ENCODE measurements around the gene HNRNPF. TPM values are rescaled to one million over a fixed set of nuclear protein-coding genes. Genes with fewer than 3 reads are reported as not detected.

Gene HNRNPF
- total RNA-seq, 2 experiments from 2014 or later = 442 to 445 TPM

DNA sequence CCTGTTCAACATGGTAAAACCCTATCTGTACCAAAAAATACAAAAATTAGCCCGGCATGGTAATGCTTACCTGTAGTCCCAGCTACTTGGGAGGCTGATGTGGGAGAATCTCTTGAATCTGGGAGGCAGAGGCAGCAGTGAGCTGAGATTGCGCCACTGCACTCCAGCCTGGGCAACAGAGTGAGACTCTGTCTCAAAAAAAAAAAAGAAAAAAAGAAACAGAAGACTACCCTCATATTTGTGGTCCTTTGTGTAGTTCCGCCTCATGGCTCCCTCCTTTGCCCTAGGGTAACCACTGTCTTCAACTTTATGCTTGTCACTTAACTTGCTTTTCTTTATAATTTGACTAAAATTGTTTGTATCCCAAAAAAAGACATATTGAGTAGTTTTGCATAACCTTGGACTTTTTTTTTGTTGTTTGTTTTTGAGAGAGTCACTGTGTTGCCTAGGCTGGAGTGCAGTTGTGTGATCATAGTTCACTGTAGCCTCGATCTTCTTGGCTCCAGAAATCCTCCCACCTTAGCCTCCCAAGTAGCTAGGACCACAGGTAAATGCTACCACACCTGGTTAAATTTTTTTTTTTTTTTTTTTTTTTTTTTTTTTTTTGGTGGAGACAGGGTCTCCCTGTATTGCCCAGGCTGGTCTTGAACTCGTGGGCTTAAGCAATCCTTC lies 31.6 kb upstream of the HNRNPF start:
- DNase-seq = no peak
- no peak overlapping the region for H3K4me3 Mint-ChIP-seq
- H3K27me3 Mint-ChIP-seq = no peaks in the 10 kb centered on the region
- TF ChIP-seq, protein P1, sequence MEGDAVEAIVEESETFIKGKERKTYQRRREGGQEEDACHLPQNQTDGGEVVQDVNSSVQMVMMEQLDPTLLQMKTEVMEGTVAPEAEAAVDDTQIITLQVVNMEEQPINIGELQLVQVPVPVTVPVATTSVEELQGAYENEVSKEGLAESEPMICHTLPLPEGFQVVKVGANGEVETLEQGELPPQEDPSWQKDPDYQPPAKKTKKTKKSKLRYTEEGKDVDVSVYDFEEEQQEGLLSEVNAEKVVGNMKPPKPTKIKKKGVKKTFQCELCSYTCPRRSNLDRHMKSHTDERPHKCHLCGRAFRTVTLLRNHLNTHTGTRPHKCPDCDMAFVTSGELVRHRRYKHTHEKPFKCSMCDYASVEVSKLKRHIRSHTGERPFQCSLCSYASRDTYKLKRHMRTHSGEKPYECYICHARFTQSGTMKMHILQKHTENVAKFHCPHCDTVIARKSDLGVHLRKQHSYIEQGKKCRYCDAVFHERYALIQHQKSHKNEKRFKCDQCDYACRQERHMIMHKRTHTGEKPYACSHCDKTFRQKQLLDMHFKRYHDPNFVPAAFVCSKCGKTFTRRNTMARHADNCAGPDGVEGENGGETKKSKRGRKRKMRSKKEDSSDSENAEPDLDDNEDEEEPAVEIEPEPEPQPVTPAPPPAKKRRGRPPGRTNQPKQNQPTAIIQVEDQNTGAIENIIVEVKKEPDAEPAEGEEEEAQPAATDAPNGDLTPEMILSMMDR (IDR thresholded peaks at IDR 0.05) = no peak
- intact Hi-C loops (cut with micrococcal nuclease) = no loop called here
- H3K36me3 Mint-ChIP-seq (ENCODE audit: low read depth) = peaks cover 6% of the 10 kb centered on the region
- ATAC-seq = no peak
- no peak overlapping the region for H3K27ac Mint-ChIP-seq
- ChIA-PET CTCF (interaction anchor here (1.0 kb wide), 1 partner anchor 13 kb away, joined by 3 read pairs; no protein-coding TSS in a partner anchor), POLR2A (interaction anchor here (1.2 to 1.5 kb wide), 2 partner anchors 9 to 35 kb away, joined by 3 read pairs; no protein-coding TSS in a partner anchor)
- H3K9me3 Mint-ChIP-seq = no peaks in the 10 kb centered on the region
- peaks cover 9% of the 10 kb centered on the region for H3K4me1 Mint-ChIP-seq (ENCODE audit: low read depth)

DNA sequence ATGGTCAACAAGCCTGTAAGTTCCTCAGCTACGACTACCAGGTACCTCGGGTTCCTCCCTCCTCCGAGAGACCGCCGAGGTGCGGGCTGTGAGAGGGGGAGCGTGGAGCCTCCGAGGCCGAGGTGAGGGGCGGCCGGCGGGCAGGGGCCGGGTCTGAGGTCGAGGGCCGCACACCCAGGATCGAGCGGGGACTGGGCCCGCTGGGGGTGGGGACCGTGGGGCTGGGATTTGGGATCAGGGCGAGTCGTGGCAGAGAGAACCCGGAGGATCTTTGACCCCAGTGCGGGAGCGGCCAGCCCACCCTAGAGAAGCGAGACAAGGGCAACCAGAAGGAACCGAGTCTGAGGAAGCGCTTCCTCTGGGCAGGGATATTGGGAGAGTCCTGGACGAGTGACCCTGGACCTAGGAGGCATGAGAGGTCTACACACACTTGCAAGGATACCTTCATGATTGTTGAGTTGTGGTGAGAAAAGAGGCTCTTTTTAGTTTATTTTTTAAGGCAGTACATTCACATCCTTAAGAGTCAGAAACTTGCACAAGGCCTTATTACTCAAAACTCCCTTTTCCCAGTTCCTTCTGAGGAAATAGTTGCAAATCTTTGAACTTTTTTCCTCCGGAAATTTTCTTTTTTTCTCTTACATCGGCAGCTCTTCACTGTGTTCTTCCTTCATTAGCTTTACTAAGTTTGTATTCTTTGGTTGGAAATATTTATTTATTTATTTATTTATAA lies 28.3 kb upstream of the HNRNPF start:
- ChIA-PET CTCF (interaction anchor here (1.4 kb wide), 1 partner anchor 17 kb away, joined by 5 read pairs; no protein-coding TSS in a partner anchor), POLR2A (interaction anchor here (1.0 to 2.4 kb wide), 12 partner anchors 10 to 43 kb away, joined by 3 to 10 read pairs (median 5); no protein-coding TSS in a partner anchor)
- H3K9me3 Mint-ChIP-seq = no peaks in the 10 kb centered on the region
- H3K27me3 Mint-ChIP-seq = no peaks in the 10 kb centered on the region
- ATAC-seq = no peak
- H3K27ac Mint-ChIP-seq = peak overlapping the region; percentile 81
- peaks cover 11% of the 10 kb centered on the region for H3K4me1 Mint-ChIP-seq (ENCODE audit: low read depth)
- intact Hi-C loops (cut with micrococcal nuclease) = no loop called here
- peak overlapping the region; percentile 90 for H3K4me3 Mint-ChIP-seq
- peaks cover 8% of the 10 kb centered on the region for H3K36me3 Mint-ChIP-seq (ENCODE audit: low read depth)
- no peak for DNase-seq
- TF ChIP-seq, protein P1 (IDR thresholded peaks at IDR 0.05) = no peak

DNA sequence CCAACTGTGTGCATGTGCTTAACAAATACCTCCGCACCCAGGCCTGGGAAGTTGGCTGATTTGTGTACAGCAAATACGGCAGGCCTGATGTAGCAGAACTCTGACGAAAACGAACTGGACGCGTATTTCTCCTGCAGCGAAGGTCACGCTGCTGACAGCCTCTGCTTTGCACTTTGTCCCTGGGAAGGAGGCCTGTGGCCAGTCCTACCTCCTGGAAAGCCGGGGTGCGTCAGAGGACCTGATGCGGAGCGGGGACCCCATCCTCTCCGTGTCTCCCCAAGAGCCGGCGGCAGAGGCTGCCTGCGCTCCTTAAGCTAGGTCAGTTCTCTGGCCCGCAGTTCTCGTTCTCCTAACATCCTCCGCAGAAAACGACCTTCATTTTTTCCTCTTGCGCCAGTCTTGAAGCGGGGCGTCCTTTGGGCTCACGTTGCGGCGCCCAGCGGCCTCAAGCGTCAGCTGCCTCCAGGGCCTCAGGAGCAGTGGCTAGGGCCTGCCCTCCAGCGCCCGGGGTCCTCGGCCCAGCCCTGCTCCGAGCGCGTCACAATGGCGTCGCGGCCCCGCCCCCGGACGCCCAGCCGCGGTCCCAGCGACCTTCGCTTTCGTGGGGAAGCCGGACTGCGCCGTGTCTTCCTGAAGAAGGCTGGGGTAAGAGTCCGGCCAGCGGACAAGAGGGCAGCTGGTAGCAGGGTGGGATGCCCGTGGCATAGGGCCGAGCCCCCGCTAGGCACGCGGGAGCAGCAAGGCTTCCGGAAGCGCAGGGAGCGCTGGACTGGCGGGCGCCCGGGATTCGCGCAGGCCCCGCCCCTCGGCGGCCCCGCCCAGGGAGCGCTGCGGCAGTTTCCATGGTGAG lies 27.5 kb upstream of the HNRNPF start, which contains the start of gene ZNF487:
TSS of gene ZNF487 (plus strand) at position 821 of the 850 bp plus-strand sequence. CDS start 38,703 bp downstream, outside the sequence.
- H3K27me3 Mint-ChIP-seq = no peaks in the 10 kb centered on the region
- TF ChIP-seq, protein P1 (IDR thresholded peaks at IDR 0.05) = no peak
- intact Hi-C loops (cut with micrococcal nuclease) = no loop called here
- H3K36me3 Mint-ChIP-seq (ENCODE audit: low read depth) = peaks cover 8% of the 10 kb centered on the region
- peak within 1 kb of the TSS; percentile 97 for H3K27ac Mint-ChIP-seq
- H3K4me1 Mint-ChIP-seq (ENCODE audit: low read depth) = peaks cover 11% of the 10 kb centered on the region
- ChIA-PET POLR2A (interaction anchor here (0.9 to 2.4 kb wide), 14 partner anchors 9 to 42 kb away, joined by 3 to 10 read pairs (median 4); no protein-coding TSS in a partner anchor), CTCF (interaction anchor here (1.4 kb wide), 1 partner anchor 17 kb away, joined by 5 read pairs; no protein-coding TSS in a partner anchor)
- H3K4me3 Mint-ChIP-seq = peak within 1 kb of the TSS; percentile 90
- ATAC-seq (peak; percentile 95), DNase-seq (peak; percentile 90)
- H3K9me3 Mint-ChIP-seq = no peaks in the 10 kb centered on the region

DNA sequence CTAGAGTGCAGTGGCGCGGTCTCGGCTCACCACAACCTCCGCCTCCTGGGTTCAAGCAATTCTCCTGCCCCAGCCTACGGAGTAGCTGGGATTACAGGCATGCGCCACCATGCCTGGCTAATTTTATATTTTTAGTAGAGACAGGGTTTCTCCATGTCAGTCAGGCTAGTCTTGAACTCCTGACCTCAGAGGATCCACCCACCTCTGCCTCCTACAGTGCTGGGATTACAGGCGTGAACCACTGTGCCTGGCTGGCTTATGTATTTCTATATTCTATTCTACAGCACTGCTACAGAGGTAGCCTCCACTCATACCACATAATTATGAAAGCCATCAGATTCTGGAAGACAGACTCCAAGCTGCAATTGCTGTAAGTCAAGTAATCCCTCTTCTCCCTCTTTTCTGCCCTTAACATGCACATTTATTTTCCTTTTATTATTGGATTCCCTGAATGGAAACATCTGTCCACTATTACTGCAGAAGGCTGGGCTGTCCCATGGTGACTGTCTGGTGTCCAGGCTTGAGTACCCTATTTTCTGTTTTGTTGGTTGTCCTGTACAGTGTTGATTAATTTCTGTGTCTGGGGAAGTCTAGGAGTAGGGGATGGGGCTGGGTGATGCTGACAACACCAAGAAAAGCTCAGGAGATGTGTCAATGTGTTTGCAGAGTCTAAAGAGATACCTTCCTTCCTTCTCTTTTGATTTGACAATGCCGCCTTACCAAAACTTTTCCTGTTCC lies 22.1 kb upstream of the HNRNPF start:
- TF ChIP-seq, protein P1 (IDR thresholded peaks at IDR 0.05) = no peak
- Mint-ChIP-seq H3K4me1 (ENCODE audit: low read depth) (peaks cover 11% of the 10 kb centered on the region), H3K4me3 (no peak overlapping the region), H3K27ac (no peak overlapping the region), H3K27me3 (no peaks in the 10 kb centered on the region), H3K9me3 (no peaks in the 10 kb centered on the region), H3K36me3 (ENCODE audit: low read depth) (peaks cover 5% of the 10 kb centered on the region)
- ChIA-PET CTCF (interaction anchor here (1.4 kb wide), 1 partner anchor 13 kb away, joined by 3 read pairs; no protein-coding TSS in a partner anchor), POLR2A (interaction anchor here (0.9 to 1.3 kb wide), 2 partner anchors 10 to 36 kb away, joined by 4 to 5 read pairs; no protein-coding TSS in a partner anchor)
- ATAC-seq (no peak), DNase-seq (no peak)
- intact Hi-C loops (cut with micrococcal nuclease) = no loop called here
